ENCODE data around the gene C20orf202.
"Not testable (repeated sequence)": the region's sequence is repeated elsewhere in the genome, so short reads cannot be mapped to it uniquely, and the experiment has no call there.

The C20orf202 gene

DNA sequence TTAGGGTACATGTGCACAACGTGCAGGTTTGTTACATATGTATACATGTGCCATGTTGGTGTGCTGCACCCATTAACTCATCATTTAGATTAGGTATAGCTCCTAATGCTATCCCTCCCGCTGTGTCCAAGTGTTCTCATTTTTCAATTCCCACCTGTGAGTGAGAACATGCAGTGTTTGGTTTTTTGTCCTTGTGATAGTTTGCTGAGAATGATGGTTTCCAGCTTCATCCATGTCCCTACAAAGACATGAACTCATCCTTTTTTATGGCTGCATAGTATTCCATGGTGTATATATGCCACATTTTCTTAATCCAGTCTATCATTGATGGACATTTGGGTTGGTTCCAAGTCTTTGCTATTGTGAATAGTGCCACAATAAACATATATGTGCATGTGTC is 47.0 kb downstream of the C20orf202 start:
- DNase-seq = not testable (repeated sequence)

DNA sequence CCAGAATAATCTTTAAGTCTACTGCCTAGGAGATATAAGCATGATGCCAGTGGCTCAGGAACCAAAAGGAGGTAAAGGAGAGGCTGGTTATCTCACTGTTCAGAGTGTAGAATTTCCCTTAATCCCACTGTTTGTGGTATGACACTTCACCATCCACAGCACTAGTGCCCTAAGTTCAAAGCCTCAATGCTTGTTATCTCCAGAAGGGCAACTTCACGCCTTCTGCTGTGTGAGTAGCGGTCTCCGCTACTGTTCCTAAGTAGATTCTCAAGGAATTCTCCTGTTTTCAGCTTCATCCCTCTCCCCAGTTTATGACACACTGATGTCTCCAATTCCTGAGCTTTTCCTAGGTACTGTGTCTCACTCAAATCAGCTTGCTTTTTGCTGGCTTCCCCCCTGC is 49.2 kb downstream of the C20orf202 start:
- no peak for DNase-seq

DNA sequence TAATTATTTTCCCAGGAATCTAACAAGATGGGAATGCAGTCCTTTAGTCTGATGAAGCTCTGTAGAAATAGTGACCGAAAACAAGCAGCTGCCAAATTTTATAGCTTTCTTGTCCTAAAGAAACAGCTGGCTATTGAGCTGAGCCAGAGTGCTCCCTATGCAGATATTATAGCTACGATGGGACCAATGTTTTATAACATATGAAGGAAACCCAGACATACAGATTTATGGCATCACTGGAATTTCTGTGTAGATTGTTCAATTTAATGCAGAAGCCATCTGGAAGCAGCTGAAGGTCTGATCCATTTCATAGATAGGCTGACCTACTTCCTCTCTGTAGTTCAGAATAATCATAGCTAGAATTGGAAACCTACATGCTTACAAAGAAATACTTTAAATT is 51.0 kb downstream of the C20orf202 start:
- no peak for DNase-seq

DNA sequence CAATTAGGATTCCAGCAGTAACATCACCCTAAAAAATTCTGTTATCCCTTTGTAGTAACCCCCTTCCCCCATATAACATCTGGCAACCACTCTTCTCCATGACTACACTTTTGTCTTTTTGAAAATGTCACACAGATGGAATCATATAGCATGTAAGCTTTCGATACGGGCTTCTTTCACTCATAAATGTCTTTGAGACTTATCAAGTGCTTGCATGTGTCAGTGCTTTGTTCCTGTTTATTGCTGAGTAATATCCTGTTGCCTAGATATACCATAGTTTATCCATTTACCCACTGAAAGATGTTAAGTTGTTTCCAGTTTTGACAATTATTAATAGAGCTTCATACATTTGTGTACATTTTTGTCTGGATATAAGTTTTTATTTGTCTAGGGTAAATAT is 52.4 kb downstream of the C20orf202 start:
- no peak for DNase-seq

Measured in stimulated activated CD4-positive, alpha-beta T cell treated with anti-CD3 and anti-CD28 coated beads, Interleukin-2, amount 100 ng/mL, for 48 hours (primary cell).